ENCODE results near the gene SORL1.

GRCh38 chr11:121450401-121450800 lies 1.7 kb upstream of the SORL1 start:
- TF ChIP-seq CTCF (IDR thresholded peaks at IDR 0.05), result no peak
- TF ChIP-seq EP300 (IDR thresholded peaks at IDR 0.05), result no peak
- no peak for TF ChIP-seq POLR2A (IDR thresholded peaks at IDR 0.05)
